Liver (tissue), 9 donors: ENCODE data around the gene SPTBN5. TPM values are rescaled to one million over a fixed set of nuclear protein-coding genes. Genes with fewer than 3 reads are reported as not detected.

Experiments
- DNase-seq: peaks from one replicate; pipeline ENCODE4 v3.0.0-alpha.2; 2017; ENCODE audit warnings: low spot score
- H3K27ac ChIP-seq, 2 donors: one replicate each; pipeline ENCODE4 v1.7.0; 2013; ENCODE audit warnings: inconsistent platforms in 2 of 2, low read length in 2 of 2, control low read depth in 1 of 2, low read depth in 1 of 2, mild to moderate bottlenecking in 1 of 2
- H3K27me3 ChIP-seq, 4 donors: one replicate each; pipeline versions ENCODE4 v1.6.1 to v1.7.0; 2013; ENCODE audit warnings: low read length in 3 of 4, inconsistent platforms in 1 of 4, mild to moderate bottlenecking in 1 of 4, moderate library complexity in 1 of 4; ENCODE audit not compliant: control insufficient read depth in 4 of 4, insufficient read depth in 4 of 4
- H3K36me3 ChIP-seq, 4 donors: one replicate each; pipeline versions ENCODE4 v1.6.1 to v1.7.0; 2013; ENCODE audit warnings: low read length in 3 of 4, mild to moderate bottlenecking in 3 of 4, low read depth in 1 of 4, moderate library complexity in 1 of 4; ENCODE audit not compliant: control insufficient read depth in 4 of 4, insufficient read depth in 3 of 4
- H3K4me1 ChIP-seq, 4 donors: one replicate each; pipeline versions ENCODE4 v1.6.1 to v1.7.0; 2013; ENCODE audit warnings: low read length in 3 of 4, mild to moderate bottlenecking in 3 of 4, moderate library complexity in 1 of 4; ENCODE audit not compliant: control insufficient read depth in 4 of 4, insufficient read depth in 4 of 4
- H3K4me3 ChIP-seq, 3 donors: one replicate each; pipeline versions ENCODE4 v1.6.1 to v1.7.0; 2013; ENCODE audit warnings: low read length in 3 of 3, control low read depth in 1 of 3, low read depth in 1 of 3, mild to moderate bottlenecking in 1 of 3
- H3K9ac ChIP-seq, 2 donors: one replicate each; pipeline ENCODE4 v1.7.0; 2013; ENCODE audit warnings: low read length in 2 of 2, mild to moderate bottlenecking in 2 of 2, moderate library complexity in 2 of 2, control low read depth in 1 of 2, low read depth in 1 of 2
- H3K9me3 ChIP-seq, 4 donors: one replicate each; pipeline versions ENCODE4 v1.6.1 to v1.7.0; 2013; ENCODE audit warnings: low read length in 3 of 4; ENCODE audit not compliant: control insufficient read depth in 4 of 4
- ATF3 ChIP-seq: IDR thresholded peaks from 2 replicates; pipeline ENCODE4 v1.6.1; 2016; ENCODE audit warnings: antibody characterized with exemption
- CTCF ChIP-seq: fragments of 150-350 bp; IDR thresholded peaks from 2 replicates; pipeline ENCODE4 v1.5.1; 2017; ENCODE audit warnings: improper control_type of control experiment, low read depth, low read length; ENCODE audit not compliant: missing input control
- EGR1 ChIP-seq, 2 donors: IDR thresholded peaks; 2 replicates each; pipeline ENCODE4 v1.6.1; 2016 to 2018; ENCODE audit warnings: antibody characterized with exemption in 2 of 2, low read depth in 2 of 2
- FOXA2 ChIP-seq: IDR thresholded peaks from 2 replicates; pipeline ENCODE4 v1.6.1; 2016; ENCODE audit warnings: antibody characterized with exemption
- JUND ChIP-seq, 2 donors: IDR thresholded peaks; 2 replicates each; pipeline ENCODE4 v1.6.1; 2016; ENCODE audit warnings: antibody characterized with exemption in 2 of 2
- RAD21 ChIP-seq, 2 donors: IDR thresholded peaks; 2 replicates each; pipeline ENCODE4 v1.6.1; 2016; ENCODE audit warnings: antibody characterized with exemption in 2 of 2, mild to moderate bottlenecking in 2 of 2
- REST ChIP-seq: IDR thresholded peaks from 2 replicates; pipeline ENCODE4 v1.6.1; 2016; ENCODE audit warnings: antibody characterized with exemption, mild to moderate bottlenecking
- SP1 ChIP-seq: IDR thresholded peaks from 2 replicates; pipeline ENCODE4 v1.6.1; 2018; ENCODE audit warnings: antibody characterized with exemption, mild to moderate bottlenecking
- TAF1 ChIP-seq: conservative IDR thresholded peaks from 2 replicates; pipeline ENCODE4 v1.6.1; 2016; ENCODE audit warnings: antibody characterized with exemption, mild to moderate bottlenecking
- WGBS: extraction: QIAGEN DNeasy Blood & Tissue Kit; methylation state at CpG from one replicate; pipeline ENCODE4 v1.1.7; 2013; 5-methylcytosine and 5-hydroxymethylcytosine counted together
- polyA plus RNA-seq, 2 donors: library from polyadenylated mRNA; stranded (reverse) in 1 of 2; unstranded in 1 of 2; fragments of 200-250 nt in 1 of 2; fragments of >200 nt in 1 of 2; fragmentation: Nextera tagmentation in 1 of 2; extraction: Ambion mirVana in 1 of 2; gene quantifications; one replicate each; pipeline versions ENCODE4 v1.2.1 to v1.2.3, GENCODE V29; 2013 to 2015
- total RNA-seq, 2 donors: library from RNA; depleted of rRNA; stranded (reverse); fragments of >200 nt; gene quantifications; one replicate each; pipeline ENCODE4 v1.2.3, GENCODE V29; 2014
- TF ChIP-seq, protein P1 (sequence below): IDR thresholded peaks from 2 replicates; pipeline ENCODE4 v1.6.1; 2016; ENCODE audit warnings: antibody characterized with exemption
- donor health status: healthy.
- donor health status: healthy.
- donor health status: healthy.
- donor health status: healthy.
- donor health status: healthy.

SPTBN5 gene
- total and polyA plus RNA-seq, 4 donors, result 0.12 to 1.7 (median 0.17) TPM

DNA sequence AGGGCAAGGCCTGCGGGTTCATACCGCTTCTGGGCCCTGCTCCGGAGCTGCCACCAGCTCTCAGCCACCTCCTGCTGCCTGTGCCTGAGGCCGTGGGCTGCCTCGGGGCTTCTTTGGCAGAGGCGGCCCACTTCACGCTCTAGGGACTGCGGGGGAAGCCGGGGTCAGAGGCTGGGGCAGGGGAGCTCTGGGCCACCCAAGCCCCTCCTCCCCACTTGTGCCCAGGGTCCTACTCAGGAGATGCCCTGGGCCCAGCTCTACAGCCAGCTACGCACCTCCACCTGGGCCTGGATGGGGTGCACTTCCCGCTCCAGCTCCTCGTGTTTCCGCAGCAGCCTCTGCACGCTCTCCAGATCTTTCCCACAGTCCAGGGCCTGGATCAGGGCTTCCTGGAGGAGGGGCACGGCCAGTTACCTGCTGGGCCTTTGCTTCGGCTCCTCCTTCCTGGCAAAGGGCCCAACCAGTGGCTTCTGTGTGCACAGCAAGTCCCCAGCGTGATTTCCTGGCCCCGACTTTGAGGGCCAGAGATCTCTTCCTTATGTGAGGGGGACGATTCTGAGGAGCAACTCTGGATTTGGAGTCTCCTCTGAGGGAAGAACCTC, 31.2 kb downstream of the SPTBN5 start:
- DNase-seq, result no peak
- 89% methylated on average over 19 of the region's 19 CpGs for WGBS
- Histone ChIP-seq H3K4me3 (no peak overlapping the region), H3K27ac (no peak overlapping the region), H3K27me3 (no peaks in the 10 kb centered on the region), H3K36me3 (no peaks in the 10 kb centered on the region), H3K9ac (no peak overlapping the region), H3K9me3 (no peaks in the 10 kb centered on the region), H3K4me1 (peaks cover 0 to 8% (median 6%) of the 10 kb centered on the region in 4 donors)
- TF ChIP-seq, protein P1, sequence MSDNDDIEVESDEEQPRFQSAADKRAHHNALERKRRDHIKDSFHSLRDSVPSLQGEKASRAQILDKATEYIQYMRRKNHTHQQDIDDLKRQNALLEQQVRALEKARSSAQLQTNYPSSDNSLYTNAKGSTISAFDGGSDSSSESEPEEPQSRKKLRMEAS, result no peak
- TF ChIP-seq EGR1 (IDR thresholded peaks at IDR 0.05; ENCODE audit: low read depth in 2 of 2) (no peak), TAF1 (no peak), JUND (IDR thresholded peaks at IDR 0.05) (no peak)

- no peak overlapping the region for H3K4me3 ChIP-seq
- no peak overlapping the region for H3K9ac ChIP-seq
- TF ChIP-seq CTCF (no peak), RAD21 (IDR thresholded peaks at IDR 0.05) (no peak), REST (no peak), SP1 (no peak), JUND (IDR thresholded peaks at IDR 0.05) (no peak), FOXA2 (no peak), ATF3 (no peak)
- WGBS, result 96% methylated on average over 18 of the region's 18 CpGs
- no peaks in the 10 kb centered on the region for H3K9me3 ChIP-seq
- H3K27ac ChIP-seq, result no peak overlapping the region
- peaks cover 0 to 8% (median 6%) of the 10 kb centered on the region in 4 donors for H3K4me1 ChIP-seq
- no peak for DNase-seq
- H3K36me3 ChIP-seq, result no peaks in the 10 kb centered on the region
- no peaks in the 10 kb centered on the region for H3K27me3 ChIP-seq
Observed at GRCh38 chr15:41861736-41862356, 32.0 kb downstream of the SPTBN5 start.
